ENCODE measurements around the gene ACYP2.

The ACYP2 gene

DNA sequence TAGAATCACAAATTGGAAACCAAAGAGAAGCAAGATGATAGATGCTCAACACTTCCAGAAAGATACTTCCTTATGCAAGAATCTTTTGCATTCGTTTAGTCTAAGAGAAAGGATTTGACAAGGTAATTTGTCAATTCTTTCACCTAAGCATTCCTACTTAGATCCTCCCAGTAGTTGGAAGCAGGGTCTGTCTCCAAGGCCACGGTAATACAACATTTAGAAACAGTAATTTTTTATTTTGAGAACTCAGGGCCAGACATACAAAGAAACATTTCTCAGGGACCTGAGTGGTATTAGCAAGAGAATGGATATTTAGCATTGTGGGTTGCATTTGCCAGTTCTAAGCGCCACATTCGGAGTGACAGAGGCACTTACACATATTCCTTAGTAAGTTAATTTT lies 68.6 kb downstream of the ACYP2 start:
- DNase-seq: no peak
- Histone ChIP-seq H3K36me3 (ENCODE audit: control insufficient read depth, insufficient read depth, low read length) (no peaks in the 10 kb centered on the region), H3K4me3 (ENCODE audit: insufficient read depth, low read depth, low read length, poor library complexity, severe bottlenecking) (no peak overlapping the region), H3K9me3 (ENCODE audit: control insufficient read depth, low read length) (no peaks in the 10 kb centered on the region), H3K4me1 (ENCODE audit: control insufficient read depth, insufficient read depth, low read length, poor library complexity, severe bottlenecking) (no peaks in the 10 kb centered on the region), H3K27ac (ENCODE audit: insufficient read depth, low read length, poor library complexity, severe bottlenecking) (no peak overlapping the region), H3K27me3 (replicated peaks; ENCODE audit: control insufficient read depth, insufficient read depth, low read length, poor library complexity, severe bottlenecking) (no peaks in the 10 kb centered on the region)

GRCh38 chr2:54185105-54185504 lies 69.7 kb downstream of the ACYP2 start:
- Histone ChIP-seq H3K36me3 (ENCODE audit: control insufficient read depth, insufficient read depth, low read length) (no peaks in the 10 kb centered on the region), H3K4me3 (ENCODE audit: insufficient read depth, low read depth, low read length, poor library complexity, severe bottlenecking) (no peak overlapping the region), H3K4me1 (ENCODE audit: control insufficient read depth, insufficient read depth, low read length, poor library complexity, severe bottlenecking) (no peaks in the 10 kb centered on the region), H3K9me3 (ENCODE audit: control insufficient read depth, low read length) (no peaks in the 10 kb centered on the region), H3K27me3 (replicated peaks; ENCODE audit: control insufficient read depth, insufficient read depth, low read length, poor library complexity, severe bottlenecking) (no peaks in the 10 kb centered on the region), H3K27ac (ENCODE audit: insufficient read depth, low read length, poor library complexity, severe bottlenecking) (no peak overlapping the region)
- DNase-seq: no peak

DNA sequence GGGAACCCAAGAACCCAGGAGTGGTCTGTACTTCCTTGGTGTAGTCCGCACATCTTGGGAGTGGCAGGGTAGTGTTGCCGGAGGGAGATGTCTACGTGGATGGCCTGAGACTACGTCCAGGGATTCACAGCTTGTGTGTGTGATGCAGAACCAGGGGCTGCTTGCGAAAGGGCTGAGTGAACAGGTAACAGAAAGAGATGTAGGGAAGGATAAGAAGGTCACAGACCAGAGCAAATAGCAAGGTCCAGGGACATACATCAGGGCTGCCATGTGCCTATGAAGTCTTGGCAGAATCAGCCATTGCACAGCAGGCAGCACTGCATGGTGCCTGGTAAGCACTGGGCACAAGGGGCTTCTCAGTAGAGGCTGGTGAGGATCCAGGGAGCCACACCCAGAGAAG lies 71.9 kb downstream of the ACYP2 start:
- no peaks in the 10 kb centered on the region for H3K9me3 ChIP-seq (ENCODE audit: control insufficient read depth, low read length)
- H3K27ac ChIP-seq (ENCODE audit: insufficient read depth, low read length, poor library complexity, severe bottlenecking): no peak overlapping the region
- no peaks in the 10 kb centered on the region for H3K4me1 ChIP-seq (ENCODE audit: control insufficient read depth, insufficient read depth, low read length, poor library complexity, severe bottlenecking)
- H3K4me3 ChIP-seq (ENCODE audit: insufficient read depth, low read depth, low read length, poor library complexity, severe bottlenecking): no peak overlapping the region
- no peaks in the 10 kb centered on the region for H3K36me3 ChIP-seq (ENCODE audit: control insufficient read depth, insufficient read depth, low read length)
- H3K27me3 ChIP-seq (replicated peaks; ENCODE audit: control insufficient read depth, insufficient read depth, low read length, poor library complexity, severe bottlenecking): no peaks in the 10 kb centered on the region
- no peak for DNase-seq

DNA sequence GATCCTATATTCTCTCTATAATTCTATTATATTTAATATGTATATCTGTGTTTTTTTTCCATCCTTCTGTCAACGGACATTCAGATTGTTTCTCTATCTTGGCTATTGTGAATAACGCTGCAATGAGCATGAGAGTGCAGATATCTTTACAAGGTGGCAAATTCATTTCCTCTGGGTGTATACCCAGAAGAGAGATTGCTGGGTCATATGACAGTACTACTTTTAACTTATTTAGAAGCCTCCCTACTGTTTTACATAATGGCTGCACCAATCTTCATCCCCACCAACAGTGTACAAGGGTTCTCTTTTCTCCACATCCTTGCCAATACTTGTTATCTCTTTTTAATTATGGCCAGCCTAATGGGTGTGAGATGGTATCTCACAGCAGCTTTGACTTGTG lies 74.1 kb downstream of the ACYP2 start:
- no peak overlapping the region for H3K4me3 ChIP-seq (ENCODE audit: insufficient read depth, low read depth, low read length, poor library complexity, severe bottlenecking)
- no peaks in the 10 kb centered on the region for H3K4me1 ChIP-seq (ENCODE audit: control insufficient read depth, insufficient read depth, low read length, poor library complexity, severe bottlenecking)
- no peaks in the 10 kb centered on the region for H3K27me3 ChIP-seq (replicated peaks; ENCODE audit: control insufficient read depth, insufficient read depth, low read length, poor library complexity, severe bottlenecking)
- no peak overlapping the region for H3K27ac ChIP-seq (ENCODE audit: insufficient read depth, low read length, poor library complexity, severe bottlenecking)
- DNase-seq: no peak
- H3K9me3 ChIP-seq (ENCODE audit: control insufficient read depth, low read length): no peaks in the 10 kb centered on the region
- no peaks in the 10 kb centered on the region for H3K36me3 ChIP-seq (ENCODE audit: control insufficient read depth, insufficient read depth, low read length)

GRCh38 chr2:54191361-54192135 lies 76.1 kb downstream of the ACYP2 start:
- Histone ChIP-seq H3K4me1 (ENCODE audit: control insufficient read depth, insufficient read depth, low read length, poor library complexity, severe bottlenecking) (no peaks in the 10 kb centered on the region), H3K9me3 (ENCODE audit: control insufficient read depth, low read length) (no peaks in the 10 kb centered on the region), H3K4me3 (ENCODE audit: insufficient read depth, low read depth, low read length, poor library complexity, severe bottlenecking) (no peak overlapping the region), H3K27ac (ENCODE audit: insufficient read depth, low read length, poor library complexity, severe bottlenecking) (no peak overlapping the region), H3K27me3 (replicated peaks; ENCODE audit: control insufficient read depth, insufficient read depth, low read length, poor library complexity, severe bottlenecking) (no peaks in the 10 kb centered on the region), H3K36me3 (ENCODE audit: control insufficient read depth, insufficient read depth, low read length) (no peaks in the 10 kb centered on the region)
- DNase-seq: no peak

DNA sequence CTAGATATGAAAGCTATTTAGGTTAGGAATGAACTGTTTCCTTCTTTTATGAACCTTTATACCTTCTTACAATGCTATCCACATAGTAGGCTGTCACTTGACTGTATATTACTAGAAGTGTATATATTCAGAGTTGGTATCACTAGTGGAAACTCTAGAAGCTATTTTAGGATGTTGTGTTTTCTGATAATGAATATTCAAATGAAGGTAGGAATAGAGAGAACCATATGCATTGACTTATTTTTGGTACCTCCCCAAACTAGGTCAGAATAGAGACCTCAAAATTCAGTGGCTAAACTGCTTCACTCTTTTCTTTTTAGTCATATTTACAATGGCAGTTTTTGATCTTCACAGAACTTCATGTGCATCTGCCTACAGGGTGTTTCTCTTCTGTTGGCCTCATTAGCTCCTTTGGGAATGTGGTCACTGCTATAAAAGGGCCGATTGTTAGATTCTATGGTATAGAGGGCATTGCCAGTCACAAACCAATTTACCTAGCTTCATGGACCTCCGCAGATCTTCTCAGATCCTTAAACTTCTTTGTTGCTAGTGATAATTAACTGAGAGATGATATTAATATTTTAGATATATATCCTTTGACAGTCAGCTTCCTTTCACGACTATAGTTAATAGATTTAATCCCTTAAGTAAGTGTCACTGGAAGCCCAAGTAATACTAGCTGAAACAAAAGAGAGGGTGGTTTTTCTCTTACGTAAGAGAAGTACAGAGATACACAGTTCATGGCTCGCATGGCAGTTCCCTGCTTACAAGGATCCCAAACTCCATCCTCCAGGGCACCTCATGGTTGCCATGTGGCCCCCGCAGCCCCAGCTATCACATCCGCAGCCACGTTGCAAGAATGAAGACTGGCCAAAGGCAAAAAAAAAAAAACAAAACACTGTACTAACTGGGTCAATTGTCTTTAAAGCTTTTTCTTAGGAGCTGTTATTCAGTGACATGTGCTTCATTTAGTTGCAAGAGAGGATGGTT lies 79.6 kb downstream of the ACYP2 start:
- Histone ChIP-seq H3K27ac (ENCODE audit: insufficient read depth, low read length, poor library complexity, severe bottlenecking) (no peak overlapping the region), H3K36me3 (ENCODE audit: control insufficient read depth, insufficient read depth, low read length) (no peaks in the 10 kb centered on the region), H3K4me3 (ENCODE audit: insufficient read depth, low read depth, low read length, poor library complexity, severe bottlenecking) (no peak overlapping the region), H3K27me3 (replicated peaks; ENCODE audit: control insufficient read depth, insufficient read depth, low read length, poor library complexity, severe bottlenecking) (no peaks in the 10 kb centered on the region), H3K4me1 (ENCODE audit: control insufficient read depth, insufficient read depth, low read length, poor library complexity, severe bottlenecking) (no peaks in the 10 kb centered on the region), H3K9me3 (ENCODE audit: control insufficient read depth, low read length) (no peaks in the 10 kb centered on the region)
- DNase-seq: no peak

- no peak overlapping the region for H3K4me3 ChIP-seq (ENCODE audit: insufficient read depth, low read depth, low read length, poor library complexity, severe bottlenecking)
- H3K4me1 ChIP-seq (ENCODE audit: control insufficient read depth, insufficient read depth, low read length, poor library complexity, severe bottlenecking): no peaks in the 10 kb centered on the region
- no peak for DNase-seq
- no peak overlapping the region for H3K27ac ChIP-seq (ENCODE audit: insufficient read depth, low read length, poor library complexity, severe bottlenecking)
- no peaks in the 10 kb centered on the region for H3K27me3 ChIP-seq (replicated peaks; ENCODE audit: control insufficient read depth, insufficient read depth, low read length, poor library complexity, severe bottlenecking)
- no peaks in the 10 kb centered on the region for H3K36me3 ChIP-seq (ENCODE audit: control insufficient read depth, insufficient read depth, low read length)
- no peaks in the 10 kb centered on the region for H3K9me3 ChIP-seq (ENCODE audit: control insufficient read depth, low read length)
Observed at GRCh38 chr2:54196646-54197045, 81.2 kb downstream of the ACYP2 start.

DNA sequence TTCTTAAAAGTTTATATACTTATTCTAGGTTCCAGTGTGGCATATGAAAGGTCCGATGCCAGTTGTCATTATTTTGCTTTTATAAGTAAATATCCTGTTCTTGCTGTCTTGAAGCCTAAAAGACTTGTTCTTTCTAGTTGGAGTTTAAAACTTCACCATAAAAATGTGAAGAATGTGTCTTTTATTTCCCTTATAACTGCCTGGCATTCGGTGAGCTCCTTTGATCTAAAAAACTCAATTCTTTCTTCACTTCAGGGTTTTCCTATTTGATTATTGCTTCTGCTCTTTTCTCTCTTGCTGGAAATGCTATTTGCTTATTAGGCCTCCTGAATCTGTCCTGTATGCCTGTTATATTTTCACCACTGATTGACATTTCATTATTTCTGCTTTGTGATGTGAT lies 89.1 kb downstream of the ACYP2 start:
- Histone ChIP-seq H3K27ac (ENCODE audit: insufficient read depth, low read length, poor library complexity, severe bottlenecking) (no peak overlapping the region), H3K9me3 (ENCODE audit: control insufficient read depth, low read length) (no peaks in the 10 kb centered on the region), H3K27me3 (replicated peaks; ENCODE audit: control insufficient read depth, insufficient read depth, low read length, poor library complexity, severe bottlenecking) (no peaks in the 10 kb centered on the region), H3K4me3 (ENCODE audit: insufficient read depth, low read depth, low read length, poor library complexity, severe bottlenecking) (no peak overlapping the region), H3K36me3 (ENCODE audit: control insufficient read depth, insufficient read depth, low read length) (no peaks in the 10 kb centered on the region), H3K4me1 (ENCODE audit: control insufficient read depth, insufficient read depth, low read length, poor library complexity, severe bottlenecking) (no peaks in the 10 kb centered on the region)
- no peak for DNase-seq

GRCh38 chr2:54206596-54206995 lies 91.2 kb downstream of the ACYP2 start:
- no peaks in the 10 kb centered on the region for H3K9me3 ChIP-seq (ENCODE audit: control insufficient read depth, low read length)
- DNase-seq: no peak
- no peak overlapping the region for H3K27ac ChIP-seq (ENCODE audit: insufficient read depth, low read length, poor library complexity, severe bottlenecking)
- no peaks in the 10 kb centered on the region for H3K4me1 ChIP-seq (ENCODE audit: control insufficient read depth, insufficient read depth, low read length, poor library complexity, severe bottlenecking)
- H3K4me3 ChIP-seq (ENCODE audit: insufficient read depth, low read depth, low read length, poor library complexity, severe bottlenecking): no peak overlapping the region
- H3K36me3 ChIP-seq (ENCODE audit: control insufficient read depth, insufficient read depth, low read length): no peaks in the 10 kb centered on the region
- no peaks in the 10 kb centered on the region for H3K27me3 ChIP-seq (replicated peaks; ENCODE audit: control insufficient read depth, insufficient read depth, low read length, poor library complexity, severe bottlenecking)

DNA sequence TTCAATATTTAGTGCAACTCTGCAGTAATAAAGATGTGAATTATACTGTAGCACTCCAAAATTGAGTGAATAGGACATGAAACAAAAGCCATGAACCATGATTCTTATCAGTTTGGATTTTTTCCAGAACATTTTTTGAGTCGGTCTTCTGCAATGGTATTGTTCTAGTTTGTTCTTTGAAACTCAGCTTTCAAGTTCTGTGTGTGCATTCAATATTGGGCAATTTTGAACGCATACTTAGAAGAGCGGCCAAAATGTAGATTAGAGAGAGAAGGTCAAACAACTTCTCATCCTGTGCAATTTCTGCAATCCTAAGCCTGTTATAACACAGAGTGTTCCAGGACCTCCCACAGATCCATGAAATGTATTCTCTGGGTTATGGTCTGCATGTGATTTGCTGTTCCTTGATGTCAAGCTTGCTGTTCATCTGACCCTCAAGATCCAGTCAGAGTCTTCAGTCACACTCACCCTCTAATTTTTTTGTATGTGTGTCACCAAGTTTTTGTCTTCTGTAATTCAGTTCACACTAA lies 92.3 kb downstream of the ACYP2 start:
- Histone ChIP-seq H3K9me3 (ENCODE audit: control insufficient read depth, low read length) (no peaks in the 10 kb centered on the region), H3K36me3 (ENCODE audit: control insufficient read depth, insufficient read depth, low read length) (no peaks in the 10 kb centered on the region), H3K4me3 (ENCODE audit: insufficient read depth, low read depth, low read length, poor library complexity, severe bottlenecking) (no peak overlapping the region), H3K4me1 (ENCODE audit: control insufficient read depth, insufficient read depth, low read length, poor library complexity, severe bottlenecking) (no peaks in the 10 kb centered on the region), H3K27me3 (replicated peaks; ENCODE audit: control insufficient read depth, insufficient read depth, low read length, poor library complexity, severe bottlenecking) (no peaks in the 10 kb centered on the region), H3K27ac (ENCODE audit: insufficient read depth, low read length, poor library complexity, severe bottlenecking) (no peak overlapping the region)
- DNase-seq: no peak
